Endothelial cell of umbilical vein (primary cell): ENCODE measurements around the gene CCNY. TPM values are rescaled to one million over a fixed set of nuclear protein-coding genes. Genes with fewer than 3 reads are reported as not detected.

ENCODE experiments used
- BruUV-seq: library from RNA; stranded (reverse); fragments of 400-500 nt; replicated peaks from 2 replicates; lab custom pipeline; 2021; lab: Mats Ljungman, UMichigan
- CTCF ChIA-PET: fragments of 300-600, 350-600 bp; sonication (Branson Sonifier 250); formaldehyde crosslinking; loops from one replicate; lab custom pipeline; 2021; ENCODE audit warnings: antibody characterized with exemption, inconsistent platforms; lab: Charles Lee
- POLR2A ChIA-PET: fragments of 300-600, 350-600 bp; sonication (Branson Sonifier 250); formaldehyde crosslinking; loops from one replicate; lab custom pipeline; 2021; ENCODE audit warnings: antibody characterized with exemption, inconsistent platforms; lab: Charles Lee
- DNase-seq: peaks from one replicate; pipeline ENCODE4 v3.0.0-alpha.2; 2011; ENCODE audit warnings: low read depth, low spot score
- FAIRE-seq: peaks from 2 replicates; lab custom pipeline; 2011; peaks lifted over from hg19 to GRCh38; lab: Jason Lieb, UNC
- H2AFZ ChIP-seq: 2 replicates; pipeline ENCODE4 v1.6.0; 2012; ENCODE audit warnings: low read depth, low read length, control low read depth, inconsistent platforms
- H3K27ac ChIP-seq: 2 replicates; pipeline ENCODE4 v1.5.1; 2011; ENCODE audit warnings: low read depth, mild to moderate bottlenecking, control low read depth, low read length, moderate library complexity; ENCODE audit not compliant: insufficient read depth
- H3K27me3 ChIP-seq, 2 experiments: 2 replicates each; pipeline versions ENCODE4 v1.6.0 to v1.6.1; 2011; ENCODE audit warnings: low read length in 2 of 2, mixed read lengths in 1 of 2; ENCODE audit not compliant: control insufficient read depth in 2 of 2, insufficient read depth in 2 of 2
- H3K36me3 ChIP-seq, 2 experiments: 2 replicates in 1 of 2; 3 replicates in 1 of 2; pipeline ENCODE4 v1.5.1; 2011; ENCODE audit warnings: low read length in 2 of 2, mild to moderate bottlenecking in 1 of 2, moderate library complexity in 1 of 2; ENCODE audit not compliant: control insufficient read depth in 2 of 2, insufficient read depth in 2 of 2; ENCODE audit errors: extremely low read depth in 1 of 2
- H3K4me1 ChIP-seq: 3 replicates; pipeline ENCODE4 v1.5.1; 2011; ENCODE audit warnings: mild to moderate bottlenecking, low read length; ENCODE audit not compliant: control insufficient read depth, insufficient read depth; ENCODE audit errors: extremely low read depth
- H3K4me2 ChIP-seq: 2 replicates; pipeline ENCODE4 v1.6.1; 2011; ENCODE audit warnings: low read length, control low read depth, mixed read lengths; ENCODE audit not compliant: insufficient read depth
- H3K4me3 ChIP-seq, 3 experiments: fragments of 200-600 bp in 1 of 3; sonication (generic), shearing (Covaris generic) in 1 of 3; replicated peaks in 1 of 3; 2 replicates each; pipeline ENCODE4 v1.5.1; 2011 to 2016; ENCODE audit warnings: control low read depth in 3 of 3, low read length in 3 of 3, mild to moderate bottlenecking in 2 of 3, inconsistent platforms in 1 of 3, low read depth in 1 of 3, moderate library complexity in 1 of 3; ENCODE audit not compliant: insufficient read depth in 1 of 3
- H3K79me2 ChIP-seq: 2 replicates; pipeline ENCODE4 v1.6.0; 2012; ENCODE audit warnings: low read length, inconsistent platforms; ENCODE audit not compliant: control insufficient read depth, insufficient read depth
- H3K9ac ChIP-seq: replicated peaks from 2 replicates; pipeline ENCODE3; 2011; ENCODE audit warnings: low read length, control low read depth; ENCODE audit not compliant: insufficient read depth; ENCODE audit errors: extremely low read depth
- H3K9me1 ChIP-seq: replicated peaks from 3 replicates; pipeline ENCODE4 v1.6.0; 2011; ENCODE audit warnings: mild to moderate bottlenecking, low read length; ENCODE audit not compliant: control insufficient read depth, insufficient read depth; ENCODE audit errors: extremely low read depth
- H3K9me3 ChIP-seq: replicated peaks from 2 replicates; pipeline ENCODE4 v1.5.1; 2012; ENCODE audit warnings: low read length, inconsistent platforms; ENCODE audit not compliant: control insufficient read depth, insufficient read depth
- H4K20me1 ChIP-seq: replicated peaks from 2 replicates; pipeline ENCODE3; 2011; ENCODE audit warnings: mild to moderate bottlenecking, low read length; ENCODE audit not compliant: control insufficient read depth, insufficient read depth; ENCODE audit errors: extremely low read depth
- CTCF ChIP-seq, 2 donors: IDR thresholded peaks; 1 replicate in 1 of 2; 2 replicates in 1 of 2; pipeline ENCODE4 v1.5.1; 2011; ENCODE audit warnings: low read length in 2 of 2, mild to moderate bottlenecking in 2 of 2, moderate library complexity in 2 of 2, control low read depth in 1 of 2, inconsistent platforms in 1 of 2, low read depth in 1 of 2; ENCODE audit not compliant: insufficient read depth in 1 of 2; ENCODE audit errors: extremely low read depth in 1 of 2
- EZH2 ChIP-seq: IDR thresholded peaks from 2 replicates; pipeline ENCODE4 v1.6.1; 2012; ENCODE audit warnings: borderline replicate concordance, low read depth, mild to moderate bottlenecking, moderate library complexity, low read length, inconsistent platforms; ENCODE audit not compliant: severe bottlenecking
- FOS ChIP-seq: IDR thresholded peaks from 2 replicates; pipeline ENCODE4 v1.6.1; 2011; ENCODE audit warnings: mild to moderate bottlenecking, low read length, moderate library complexity, borderline replicate concordance; ENCODE audit not compliant: insufficient read depth
- GATA2 ChIP-seq: IDR thresholded peaks from 2 replicates; pipeline ENCODE4 v1.7.0; 2011; ENCODE audit warnings: low read depth, mild to moderate bottlenecking, moderate library complexity, mixed read lengths, low read length; ENCODE audit not compliant: insufficient read length, insufficient read depth
- JUN ChIP-seq: IDR thresholded peaks from 2 replicates; pipeline ENCODE4 v1.6.1; 2011; ENCODE audit warnings: borderline replicate concordance, low read depth; ENCODE audit not compliant: insufficient read length, insufficient read depth
- MAX ChIP-seq: IDR thresholded peaks from 2 replicates; pipeline ENCODE4 v1.6.1; 2011; ENCODE audit not compliant: insufficient read depth, insufficient read length
- MYC ChIP-seq: IDR thresholded peaks from one replicate; pipeline ENCODE4 v1.6.1; 2011; ENCODE audit warnings: mild to moderate bottlenecking, low read depth, low read length
- POLR2A ChIP-seq: IDR thresholded peaks from 2 replicates; pipeline ENCODE4 v1.6.1; 2012; ENCODE audit warnings: low read depth, mild to moderate bottlenecking, control low read depth, low read length
- POLR2AphosphoS5 ChIP-seq: IDR thresholded peaks from 2 replicates; pipeline ENCODE4 v1.6.1; 2012; ENCODE audit warnings: low read depth, mild to moderate bottlenecking, control low read depth, low read length, moderate library complexity; ENCODE audit not compliant: insufficient read depth
- dilution Hi-C: fragments of 300-500 bp; cut with MboI; formaldehyde crosslinking; loops from one replicate; pipeline ENCODE4 v1.15.0; 2019; ENCODE audit warnings: low sequenced_read_pairs; ENCODE audit not compliant: extremely low pct_ligation_motif_present
- intact Hi-C: fragments of 100-400 bp; cut with micrococcal nuclease; formaldehyde crosslinking; loops from one replicate; pipeline ENCODE4 v1.10.0; 2022
- polyA plus RNA-seq, 4 experiments: library from polyadenylated mRNA; depleted of rRNA in 3 of 4; stranded (reverse) in 3 of 4; unstranded in 1 of 4; fragments of >200 nt; gene quantifications; 2 replicates each; pipeline versions ENCODE4 v1.2.1 to v1.2.3, GENCODE V29; 2011 to 2012; ENCODE audit warnings: missing spikeins in 1 of 4
- total RNA-seq: library from RNA; stranded (reverse); gene quantifications from 2 replicates; pipeline ENCODE4 v1.2.3, GENCODE V29; 2021

CCNY gene
- total and polyA plus RNA-seq, 2 donors (not counting 3 experiments of a cell fraction or from before 2014, with no cell fraction given), result 61.5 to 107 TPM

GRCh38 chr10:35576730-35577129, 240.4 kb downstream of the CCNY start:
- Histone ChIP-seq H3K4me2 (no peak overlapping the region), H2AFZ (no peak overlapping the region), H3K4me3 (no peak overlapping the region), H3K36me3 (peaks cover 3 to 4% of the 10 kb centered on the region in 2 experiments), H3K27me3 (no peaks in the 10 kb centered on the region), H4K20me1 (no peaks in the 10 kb centered on the region), H3K9me1 (no peaks in the 10 kb centered on the region), H3K4me1 (peaks cover 31% of the 10 kb centered on the region), H3K9me3 (no peaks in the 10 kb centered on the region), H3K79me2 (no peaks in the 10 kb centered on the region), H3K27ac (no peak overlapping the region), H3K9ac (no peak overlapping the region)
- TF ChIP-seq EZH2, result no peak
- no peak for TF ChIP-seq GATA2
- no peak for TF ChIP-seq POLR2A
- no peak for TF ChIP-seq MAX
- no peak for TF ChIP-seq CTCF (IDR thresholded peaks at IDR 0.05; ENCODE audit: extremely low read depth in 1 of 2, insufficient read depth in 1 of 2, low read depth in 1 of 2, low read length in 2 of 2)
- no peak for TF ChIP-seq FOS
- no peak for TF ChIP-seq JUN
- TF ChIP-seq MYC, result no peak
- TF ChIP-seq POLR2AphosphoS5, result no peak
- ChIA-PET CTCF (interaction anchor here (0.9 kb wide), 1 partner anchor 14 kb away, joined by 4 read pairs; no protein-coding TSS in a partner anchor), POLR2A (no interaction called here)
- no TSS peak for BruUV-seq
- FAIRE-seq (no peak), DNase-seq (no peak)
- dilution Hi-C loops (no loop called here), intact Hi-C loops (loop anchor here (5.0 to 10.0 kb wide), 2 partner anchors 61 to 1308 kb away; no protein-coding TSS in a partner anchor)
